ENCODE data around the gene AWAT2.
"Not testable (repeated sequence)": the region's sequence is repeated elsewhere in the genome, so short reads cannot be mapped to it uniquely, and the experiment has no call there.

Gene AWAT2

DNA sequence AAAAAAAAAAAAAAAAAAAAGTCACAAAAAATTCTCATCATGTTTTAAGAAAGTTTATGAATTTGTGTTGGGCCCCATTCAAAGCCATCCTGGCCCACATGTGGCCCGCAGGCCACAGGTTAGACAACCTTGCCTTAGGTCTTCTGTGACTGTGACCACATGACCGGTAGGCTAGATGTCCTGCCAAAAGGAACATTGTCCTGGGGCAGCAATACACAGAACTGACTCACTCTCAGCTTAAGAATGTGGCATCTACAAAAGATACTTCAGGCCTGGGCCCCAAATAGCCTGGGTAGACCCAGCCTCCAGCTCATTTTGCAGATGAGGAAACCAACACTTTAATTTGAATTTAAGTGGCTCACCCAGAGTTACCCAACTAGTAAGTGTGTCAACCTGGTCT, 10.0 kb downstream of the AWAT2 start:
- no peak for DNase-seq

DNA sequence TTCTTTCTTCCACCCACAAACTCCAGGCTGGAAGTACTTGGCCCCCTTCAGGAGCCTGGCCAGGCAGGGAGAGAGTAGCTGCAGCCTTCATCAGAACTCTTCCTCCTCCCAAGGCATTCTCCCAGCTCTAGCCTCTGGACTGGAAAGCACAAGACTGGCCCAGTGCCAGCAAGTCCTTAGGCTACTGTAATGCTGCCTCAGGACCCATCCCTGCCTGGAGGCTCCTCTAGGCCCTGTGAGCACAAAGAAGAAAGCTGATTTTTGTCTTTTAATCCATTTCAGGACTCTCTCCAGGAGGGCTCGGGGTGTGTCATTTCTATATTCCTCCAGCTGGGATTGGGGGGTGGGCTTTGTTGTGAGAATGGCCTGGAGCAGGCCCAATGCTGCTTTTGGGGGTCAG, 10.8 kb downstream of the AWAT2 start:
- DNase-seq, result no peak

DNA sequence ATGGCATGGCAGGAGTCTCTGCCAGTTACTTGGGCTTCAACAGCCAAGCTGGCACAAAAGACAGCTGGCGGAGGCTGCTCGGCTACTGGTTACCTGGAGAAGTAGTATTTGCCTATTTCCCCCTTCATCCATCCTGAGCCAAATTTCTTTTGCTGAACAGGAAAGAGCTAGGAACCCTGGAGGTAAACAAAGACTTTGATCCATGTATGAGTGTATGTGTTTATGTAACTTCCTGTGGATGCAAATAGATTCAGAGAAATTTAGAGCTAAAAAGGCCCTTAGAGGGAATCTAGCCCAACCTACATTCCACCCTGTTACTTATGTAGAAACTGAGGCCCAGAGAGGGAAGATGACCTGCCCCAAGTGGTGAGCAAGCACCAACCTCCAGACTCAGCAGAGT, 11.2 kb downstream of the AWAT2 start:
- no peak for DNase-seq

DNA sequence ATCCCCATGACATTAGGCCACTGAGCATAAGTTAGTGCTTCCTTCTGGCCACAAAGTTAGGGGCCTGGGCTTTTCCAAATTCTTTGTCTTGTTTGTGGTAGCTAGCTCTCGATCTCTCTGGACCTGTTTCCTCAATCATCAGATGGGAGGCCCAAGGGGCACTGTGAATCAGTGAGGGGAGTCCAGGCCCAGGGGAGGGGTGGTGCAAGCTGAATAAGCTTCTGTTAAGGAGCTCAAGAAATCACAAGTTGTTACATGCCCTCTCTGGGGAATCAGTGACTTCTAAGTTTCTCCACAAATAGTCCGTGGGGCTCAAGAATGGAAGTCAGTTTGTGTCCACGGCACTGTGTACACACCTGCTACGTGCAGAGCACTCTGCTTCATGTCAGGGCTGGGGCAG, 15.1 kb downstream of the AWAT2 start:
- DNase-seq, result no peak

DNA sequence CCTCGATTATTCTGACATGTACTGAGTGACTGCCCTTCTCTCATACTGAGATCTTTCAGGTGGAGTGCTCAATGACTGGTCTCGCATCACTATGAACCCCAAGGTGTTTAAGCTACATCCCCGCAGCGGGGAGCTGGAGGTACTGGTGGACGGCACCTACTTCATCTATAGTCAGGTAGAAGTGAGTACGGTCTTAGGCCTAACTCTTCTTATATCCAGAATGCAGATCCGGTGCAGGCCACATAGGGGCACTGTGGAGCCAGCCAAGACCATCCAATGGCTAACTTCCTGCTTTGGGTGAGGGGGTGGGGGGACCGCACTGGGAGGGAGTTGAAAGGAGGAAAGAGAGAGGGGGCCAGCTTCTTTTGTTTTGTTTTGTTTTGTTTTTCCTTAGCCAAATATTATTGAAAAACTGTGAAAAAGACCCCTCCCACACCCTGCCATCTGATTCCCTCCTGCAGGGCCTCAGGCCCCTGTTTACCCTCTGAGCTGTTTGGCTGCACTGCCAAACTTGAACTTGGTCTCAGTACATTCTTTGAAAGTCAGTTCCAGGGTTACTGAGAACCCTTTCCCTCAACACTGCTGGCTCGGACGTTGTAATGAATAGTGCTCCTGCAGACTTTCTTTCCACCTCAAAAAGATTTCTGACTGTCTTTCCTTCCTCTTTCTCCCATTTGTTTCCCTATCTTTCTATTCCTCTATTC, 16.2 kb downstream of the AWAT2 start:
- no peak for DNase-seq

DNA sequence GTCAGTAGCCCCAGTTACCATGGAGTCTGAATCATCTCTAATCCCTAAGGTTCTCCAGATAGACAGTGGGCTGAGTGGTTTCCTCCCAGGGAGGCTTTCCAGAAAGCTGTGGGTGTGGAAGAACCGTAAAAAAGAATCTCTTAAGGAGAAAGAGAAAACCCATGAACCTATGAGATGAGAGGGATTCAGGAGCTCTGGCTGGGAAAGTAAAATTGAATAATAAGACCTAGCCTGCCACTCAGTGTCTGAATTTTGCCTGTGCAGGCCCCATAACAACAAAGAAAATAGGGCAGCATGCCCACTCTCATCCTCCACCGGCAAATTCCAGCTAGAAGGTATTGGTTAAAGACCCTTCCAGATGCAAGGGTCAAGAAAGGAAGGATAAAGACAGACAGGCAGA, 16.9 kb downstream of the AWAT2 start:
- no peak for DNase-seq

DNA sequence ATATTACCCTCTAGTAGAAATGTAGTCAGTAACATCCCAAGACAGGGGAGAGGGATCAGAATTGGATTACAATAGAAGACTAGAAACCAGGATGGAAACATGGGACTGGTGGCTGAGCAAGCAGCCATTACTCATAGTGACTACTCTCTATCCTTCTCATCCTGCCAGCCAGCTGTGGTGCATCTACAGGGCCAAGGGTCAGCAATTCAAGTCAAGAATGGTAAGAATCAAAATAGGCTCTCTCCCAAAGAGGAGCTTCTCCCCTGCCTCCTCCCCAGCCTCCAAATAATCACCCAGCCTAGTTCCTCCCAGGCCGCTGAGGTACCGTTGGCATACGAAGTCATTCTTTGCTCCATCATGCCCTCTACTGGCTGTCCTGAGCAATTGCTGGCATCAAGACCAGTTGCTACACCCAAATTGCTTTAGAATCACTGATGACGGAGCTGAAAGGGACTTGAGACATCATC, 19.4 kb downstream of the AWAT2 start:
- DNase-seq, result no peak

DNA sequence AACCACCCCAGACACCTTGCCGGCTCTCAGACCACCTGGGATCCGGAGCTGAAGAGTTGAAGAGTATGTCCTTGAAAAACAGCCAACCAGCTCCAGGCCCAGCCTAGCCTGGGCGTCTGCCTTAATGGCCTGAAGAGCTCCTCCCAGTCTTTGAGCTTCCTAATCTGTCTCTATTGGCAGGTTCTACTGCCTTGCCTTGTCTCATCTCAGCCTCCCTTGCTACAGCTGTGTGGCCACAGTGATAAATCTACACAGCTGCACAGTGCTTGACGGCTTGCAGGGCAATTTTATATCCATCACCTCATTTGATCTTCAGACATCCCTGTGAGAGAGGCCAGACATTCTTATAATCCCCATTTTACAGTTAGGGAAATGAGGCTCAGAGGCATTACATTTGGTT, 19.9 kb downstream of the AWAT2 start:
- DNase-seq, result no peak

DNA sequence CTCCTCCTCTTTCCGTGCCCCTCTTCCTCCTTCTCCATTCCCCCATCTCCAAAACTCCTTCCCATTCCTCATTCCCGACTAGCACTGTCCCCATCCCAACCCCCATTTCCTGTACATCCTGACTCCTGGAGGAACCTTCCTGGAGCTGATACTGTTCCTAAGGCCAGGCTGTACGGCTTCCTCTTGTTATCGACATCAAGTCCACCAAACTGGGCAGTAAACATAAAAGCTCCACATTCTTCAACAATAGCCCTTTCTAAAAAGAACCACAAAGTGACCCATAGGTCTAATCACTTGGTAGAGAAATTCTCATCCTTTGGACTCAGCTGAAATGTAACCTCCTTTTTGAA, 22.9 kb downstream of the AWAT2 start:
- no peak for DNase-seq

DNA sequence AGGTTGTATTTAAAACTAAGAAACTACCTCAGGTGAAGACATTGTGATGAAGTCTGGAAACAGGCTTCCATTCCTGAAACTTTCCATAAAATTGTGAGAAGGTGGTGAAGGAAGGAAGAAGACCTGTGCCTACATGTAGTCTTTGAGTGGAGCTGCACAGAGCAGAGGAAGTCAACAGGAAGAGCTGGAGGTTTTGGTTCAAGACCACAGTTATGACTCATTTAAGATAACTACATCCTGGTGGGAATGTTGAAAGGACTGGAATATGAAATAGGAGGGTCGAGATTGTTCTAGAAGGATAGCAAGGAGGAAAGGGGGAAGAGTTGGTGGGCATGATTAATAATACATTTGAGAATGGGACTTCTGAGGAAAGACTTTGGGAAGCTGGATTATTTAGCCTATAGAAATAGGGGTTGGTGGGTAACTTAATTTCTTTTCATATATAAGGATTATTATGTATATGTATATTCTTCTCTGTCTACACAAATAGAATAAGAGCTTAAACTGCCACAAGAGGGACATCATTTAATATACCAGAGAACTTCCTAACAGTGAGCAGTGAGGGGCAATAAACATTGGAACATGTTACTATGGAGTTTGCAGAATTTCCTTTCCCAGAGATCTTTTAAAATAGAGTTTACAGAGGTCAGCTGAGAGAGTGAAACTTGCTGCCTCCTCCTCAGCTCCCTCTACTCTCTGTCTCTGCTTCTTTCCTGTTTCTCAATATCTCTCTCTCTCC, 23.5 kb downstream of the AWAT2 start:
- DNase-seq, result no peak

DNA sequence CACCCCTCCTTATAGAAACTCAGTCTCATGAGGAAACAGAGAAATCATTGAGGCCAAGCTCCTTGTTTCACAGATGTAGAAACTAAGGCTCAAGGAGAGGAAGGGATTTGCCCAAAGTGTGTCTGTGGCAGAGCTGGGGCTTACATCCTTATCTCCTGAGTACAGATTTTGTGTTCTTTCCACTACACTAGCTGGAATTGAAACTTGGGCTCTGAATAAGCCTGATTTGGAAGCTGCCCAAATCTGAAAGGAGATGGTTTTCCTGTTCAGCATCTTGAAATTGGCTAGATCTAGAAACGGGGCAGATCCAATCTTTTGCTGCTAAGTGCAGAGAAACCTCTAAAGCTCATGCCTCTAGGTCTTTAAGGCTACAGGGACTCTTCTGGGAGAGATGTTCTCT, 24.3 kb downstream of the AWAT2 start:
- no peak for DNase-seq

DNA sequence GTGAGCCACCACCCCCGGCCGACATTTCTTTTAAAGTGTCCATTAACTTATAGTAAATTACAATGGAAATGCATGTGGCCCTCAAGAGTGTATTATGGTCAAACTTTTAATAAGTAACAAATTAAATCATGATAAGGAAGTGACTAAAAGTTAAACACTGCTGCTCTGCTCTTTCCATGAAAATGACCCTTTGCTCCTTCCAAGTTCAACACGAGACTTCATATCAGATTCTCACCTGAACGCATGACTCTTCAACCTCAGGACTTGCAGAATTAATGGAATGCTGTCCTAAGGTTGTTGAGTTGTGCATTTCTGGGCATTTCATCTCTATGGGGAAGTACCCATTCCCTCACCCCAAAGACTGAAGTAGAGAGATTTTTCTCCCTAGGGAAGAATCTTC, 27.1 kb downstream of the AWAT2 start:
- no peak for DNase-seq

DNA sequence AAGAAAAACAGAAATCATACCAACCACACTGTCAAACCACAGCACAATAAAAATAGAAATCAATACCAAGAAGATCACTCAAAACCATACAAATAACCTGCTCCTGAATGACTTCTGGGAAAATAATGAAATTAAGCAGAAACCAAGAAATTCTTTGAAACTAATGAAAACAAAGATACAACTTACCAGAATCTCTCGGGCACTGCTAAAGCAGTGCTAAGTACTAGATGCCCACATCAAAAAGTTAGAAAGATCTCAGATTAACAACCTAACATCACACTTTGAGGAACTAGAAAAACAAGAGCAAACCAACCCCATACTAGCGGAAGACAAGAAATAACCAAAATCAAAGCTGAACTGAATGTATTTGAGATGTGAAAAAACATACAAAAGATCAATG, 33.2 kb downstream of the AWAT2 start:
- no peak for DNase-seq

DNA sequence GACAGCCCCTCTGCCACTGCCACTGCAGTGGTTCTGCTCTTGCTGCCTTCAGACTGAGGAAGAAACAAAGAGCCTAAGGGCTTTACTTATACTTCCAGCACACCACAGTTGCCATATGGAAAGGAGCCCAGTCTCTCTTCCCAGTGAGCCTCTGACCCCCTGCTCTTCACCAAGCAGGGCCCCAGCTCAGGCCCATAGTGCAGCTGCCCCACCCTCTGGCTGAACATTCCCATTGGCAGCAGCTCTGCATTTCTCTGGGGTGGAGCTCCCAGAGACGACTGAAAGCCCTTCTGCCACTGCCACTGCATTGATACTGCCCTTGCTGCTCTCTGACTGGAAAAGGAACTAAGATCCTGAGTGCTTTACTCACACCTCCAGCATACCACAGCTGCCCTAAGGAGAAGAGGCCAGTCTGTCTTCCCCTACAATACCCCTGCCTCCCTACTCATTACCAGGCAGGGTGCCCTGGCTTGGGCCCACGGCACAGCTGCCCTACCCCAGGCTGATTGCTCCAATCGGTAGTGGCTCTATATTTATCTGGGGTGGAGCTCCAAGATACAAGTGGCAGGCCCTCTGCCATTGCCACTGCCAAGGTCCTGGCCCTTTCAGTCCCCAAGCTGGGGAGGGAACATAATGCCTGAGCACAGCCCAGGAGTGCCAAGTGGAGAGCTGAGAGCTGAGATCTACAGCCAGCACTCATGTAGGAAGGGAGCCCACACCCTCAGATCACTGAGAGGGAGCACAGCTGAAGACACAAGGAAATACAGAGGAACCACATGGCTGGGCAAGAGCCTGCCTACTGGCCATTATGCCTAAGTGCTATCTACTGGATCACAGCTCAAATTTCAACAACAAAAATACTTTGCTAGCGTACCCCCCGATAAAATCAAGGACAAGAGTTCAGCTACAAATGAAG, 36.0 kb downstream of the AWAT2 start:
- DNase-seq, result no peak

DNA sequence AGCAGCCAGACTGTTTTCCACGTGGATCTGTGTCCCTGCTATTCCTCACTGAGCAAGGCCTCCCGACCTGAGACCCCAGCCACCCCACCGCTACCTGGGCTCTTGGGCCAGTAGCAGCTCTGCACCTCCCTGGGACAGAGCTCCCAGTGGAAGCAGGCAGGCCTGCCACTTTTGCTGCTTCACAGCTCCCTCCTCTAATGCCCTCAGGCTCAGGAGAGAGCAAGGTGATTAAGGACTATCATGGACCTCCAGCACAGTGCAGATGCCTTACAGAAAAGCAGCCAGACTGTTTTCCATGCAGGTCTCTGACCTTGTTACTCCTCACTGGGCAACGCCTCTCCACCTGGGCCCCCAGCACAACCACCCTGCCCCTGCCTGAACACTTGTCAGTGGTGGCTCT, 37.0 kb downstream of the AWAT2 start:
- no peak for DNase-seq

DNA sequence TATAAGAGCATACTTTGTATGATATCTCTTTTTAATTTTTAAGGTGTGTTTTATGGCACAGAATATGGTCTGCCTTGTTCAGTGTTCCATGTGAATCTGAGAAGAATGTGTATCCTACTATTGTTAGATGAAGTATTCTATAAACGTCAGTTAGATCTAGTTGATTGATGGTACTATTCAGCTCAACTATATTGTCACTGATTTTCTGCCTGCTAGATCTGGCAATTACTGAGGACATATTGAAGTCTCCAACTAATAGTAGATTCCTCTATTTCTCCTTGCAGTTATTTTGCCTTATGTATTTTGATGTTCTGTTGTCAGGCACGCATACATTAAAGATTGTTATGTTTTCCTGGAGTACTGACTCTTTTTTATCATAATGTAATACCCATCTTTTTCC, 39.8 kb downstream of the AWAT2 start:
- no peak for DNase-seq

DNA sequence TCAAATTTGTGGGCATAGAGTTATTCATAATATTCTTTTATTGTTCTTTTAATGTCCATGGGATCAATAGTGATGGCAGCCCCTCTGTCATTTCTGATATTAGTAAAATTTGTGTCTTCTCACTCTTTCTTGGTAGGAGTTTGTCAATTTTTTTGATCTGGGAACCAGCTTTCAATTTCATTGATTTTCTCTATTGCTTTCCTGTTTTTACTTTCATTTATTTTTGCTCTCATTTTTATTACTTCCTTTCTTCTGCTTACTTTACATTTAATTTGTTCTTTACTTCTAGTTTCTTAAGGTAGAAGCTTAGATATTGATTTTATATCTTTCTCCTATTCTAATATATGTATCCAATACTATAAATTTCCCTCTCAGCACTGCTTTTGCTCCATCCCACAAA, 40.7 kb downstream of the AWAT2 start:
- no peak for DNase-seq

DNA sequence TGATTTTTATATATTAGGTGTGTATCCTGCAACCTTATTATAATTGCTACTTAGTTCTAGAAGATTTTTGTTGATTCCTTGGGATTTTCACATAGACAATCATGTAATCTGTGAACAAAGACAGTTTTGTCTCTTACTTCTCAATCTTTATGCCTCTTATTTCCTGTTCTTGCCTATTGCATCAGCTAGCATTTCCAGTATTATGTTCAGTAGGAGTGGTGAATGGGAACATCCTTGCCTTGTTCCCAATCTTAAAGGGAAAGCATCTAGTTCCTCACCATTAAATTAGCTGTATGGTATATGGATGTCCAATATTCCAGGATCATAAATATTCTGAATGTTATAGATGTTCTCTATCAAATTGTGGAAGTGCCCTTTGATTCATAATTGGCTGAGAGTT, 41.8 kb downstream of the AWAT2 start:
- DNase-seq, result no peak

DNA sequence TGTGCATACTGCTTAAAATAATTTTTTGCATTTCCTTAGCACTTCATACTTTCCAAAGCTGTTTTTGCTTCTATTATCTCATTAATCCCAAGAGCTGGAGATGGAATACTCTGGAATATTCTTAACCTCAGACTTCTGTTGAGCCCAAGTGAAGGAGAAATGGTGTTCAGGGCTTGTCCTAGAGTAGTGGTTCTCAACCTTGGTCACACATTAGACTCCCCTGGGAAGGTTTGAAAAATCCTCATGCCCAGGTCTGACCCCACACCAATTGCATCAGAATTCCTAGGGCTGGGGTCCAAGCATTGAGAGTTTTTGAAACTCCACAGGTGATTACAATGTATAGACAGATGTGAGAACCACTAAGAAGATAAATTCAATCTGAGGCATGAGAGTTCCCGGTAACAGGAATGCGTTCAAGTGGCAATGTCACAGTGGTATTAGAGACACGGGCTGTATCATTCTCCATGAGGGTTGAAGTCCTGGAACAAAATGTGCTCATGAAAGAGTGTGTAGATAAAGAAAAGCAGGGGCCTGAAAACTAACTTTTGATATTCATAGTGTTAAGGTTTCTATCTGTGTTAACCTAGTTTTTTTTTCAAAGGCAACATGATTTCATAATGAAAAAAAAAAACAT, 47.9 kb downstream of the AWAT2 start:
- no peak for DNase-seq

DNA sequence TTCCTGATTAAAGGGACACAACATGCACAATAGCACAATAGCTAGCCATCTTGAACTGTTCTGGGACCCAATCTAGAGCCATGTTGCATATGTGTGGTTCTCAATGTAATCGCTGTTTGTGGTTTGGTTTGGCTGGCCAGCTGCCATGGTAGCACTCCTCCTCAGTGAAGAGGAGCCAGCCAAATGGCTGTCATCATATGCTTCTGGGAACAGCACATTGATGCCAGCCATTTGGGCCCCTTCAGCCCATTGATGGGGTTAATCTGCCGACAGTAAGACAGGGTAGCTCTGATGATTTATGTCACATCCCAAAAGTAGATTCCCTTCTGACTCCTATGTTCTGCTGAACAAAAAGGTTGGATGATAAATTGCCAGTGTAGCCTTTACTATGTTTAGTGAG, 48.5 kb downstream of the AWAT2 start:
- DNase-seq, result no peak

DNA sequence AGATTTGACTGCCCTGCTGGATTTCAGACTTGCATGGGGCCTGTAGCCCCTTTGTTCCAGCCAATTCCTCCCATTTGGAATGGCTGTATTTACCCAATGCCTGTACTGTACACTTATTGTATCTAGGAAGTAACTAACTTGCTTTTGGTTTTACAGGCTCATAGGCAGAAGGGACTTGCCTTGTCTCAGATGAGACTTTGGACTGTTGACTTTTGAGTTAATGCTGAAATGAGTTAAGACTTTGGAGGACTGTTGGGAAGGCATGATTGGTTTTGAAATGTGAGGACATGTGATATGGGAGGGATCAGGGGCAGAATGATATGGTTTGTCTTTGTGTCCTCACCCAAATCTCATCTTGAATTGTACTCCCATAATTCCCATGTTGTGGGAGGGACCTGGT, 51.4 kb downstream of the AWAT2 start:
- not testable (repeated sequence) for DNase-seq

DNA sequence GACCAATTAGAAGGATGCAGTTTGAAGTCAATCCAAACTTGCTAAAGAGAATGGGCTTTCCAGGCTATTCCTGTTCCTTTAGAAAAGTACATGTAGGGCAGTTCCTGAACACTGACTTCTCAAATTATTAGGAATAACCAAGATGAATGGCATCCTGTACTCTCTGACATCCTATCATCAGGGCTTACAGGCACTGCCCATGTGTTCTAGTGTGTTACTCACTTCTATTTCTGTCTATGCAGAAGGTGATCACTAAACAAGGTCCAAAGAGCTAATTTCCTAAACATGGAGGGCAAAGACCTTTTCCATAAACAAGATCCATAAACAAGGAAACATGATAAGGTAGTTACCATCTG, 53.6 kb downstream of the AWAT2 start:
- DNase-seq, result no peak

DNA sequence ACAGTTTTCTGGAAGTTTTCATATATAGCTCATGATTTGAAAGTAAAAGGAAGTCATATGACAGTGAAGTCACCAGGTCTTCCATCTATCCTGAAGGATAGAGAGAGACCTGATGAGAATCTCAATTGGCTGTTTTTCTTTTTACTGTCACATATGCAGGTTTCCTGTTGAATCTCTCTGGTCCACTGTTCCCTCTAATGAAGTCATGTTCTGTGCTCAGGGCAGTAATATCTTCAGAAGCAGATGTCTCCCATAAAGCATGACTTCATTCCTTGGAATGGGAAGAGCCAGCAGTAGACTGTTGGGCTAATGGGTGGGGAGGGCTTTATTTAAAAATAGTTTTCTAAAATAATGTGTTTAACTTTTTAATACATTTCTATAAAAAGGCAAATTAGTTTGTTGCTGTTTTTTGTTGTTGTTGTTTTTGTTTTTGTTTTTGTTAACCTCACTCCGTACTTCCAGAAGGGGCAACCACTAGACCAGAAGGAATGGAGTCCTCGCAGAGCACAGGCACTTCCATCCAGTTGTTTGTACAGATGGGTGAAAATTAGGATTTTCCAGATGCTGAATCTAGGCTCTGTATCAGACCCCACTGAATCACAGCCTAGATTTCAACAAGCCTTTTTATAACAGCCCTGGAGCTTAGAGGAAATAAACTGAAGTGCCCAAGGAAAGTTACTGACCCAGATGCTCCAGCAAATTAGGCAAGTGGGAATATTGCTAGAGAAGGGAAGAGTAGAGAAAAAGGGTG, 54.2 kb downstream of the AWAT2 start:
- no peak for DNase-seq
